Measurements from ENCODE around the gene SFT2D1. TPM values are rescaled to one million over a fixed set of nuclear protein-coding genes. Genes with fewer than 3 reads are reported as not detected.

The SFT2D1 gene
- total and polyA plus RNA-seq, 9 of the 15 experiments (the other 6 are each of a cell fraction or from before 2014, with no cell fraction given), result 54.4 to 140 (median 74.6) TPM

DNA sequence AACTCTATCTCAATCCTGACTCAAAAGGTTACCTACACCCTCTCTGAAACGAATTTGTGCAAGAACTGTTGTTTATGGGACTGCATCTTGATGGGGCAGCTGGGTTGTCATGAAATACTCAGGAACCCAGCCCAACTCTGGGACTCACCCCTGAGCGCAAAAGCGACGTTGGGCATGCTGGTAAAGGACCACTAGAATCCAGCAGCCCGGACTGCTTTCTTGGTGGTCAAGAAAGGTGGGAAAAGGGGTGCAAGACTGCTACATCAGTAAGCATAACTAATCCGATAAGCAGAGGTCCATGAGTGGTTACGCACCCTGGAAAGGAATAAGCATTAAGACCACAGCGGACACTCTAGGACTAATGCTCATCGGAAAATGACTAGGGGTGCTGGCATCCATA is 27.9 kb downstream of the SFT2D1 start:
- Histone ChIP-seq H3K27me3 (ENCODE audit: control insufficient read depth in 2 of 2, insufficient read depth in 2 of 2, low read length in 2 of 2) (peaks cover 12 to 14% of the 10 kb centered on the region in 2 experiments), H3K9me3 (replicated peaks; ENCODE audit: control insufficient read depth, insufficient read depth, low read depth, low read length) (no peaks in the 10 kb centered on the region), H3K79me2 (ENCODE audit: control insufficient read depth, insufficient read depth, low read length) (no peaks in the 10 kb centered on the region), H3K4me2 (ENCODE audit: insufficient read depth, low read length) (no peak overlapping the region), H4K20me1 (replicated peaks; ENCODE audit: control insufficient read depth, insufficient read depth, low read length) (no peaks in the 10 kb centered on the region), H3K4me3 (no peak overlapping the region), H2AFZ (ENCODE audit: low read depth, low read length) (no peak overlapping the region), H3K4me1 (replicated peaks in 1 of 2; ENCODE audit: control insufficient read depth in 2 of 2, insufficient read depth in 2 of 2, low read length in 2 of 2) (peaks cover 6 to 13% of the 10 kb centered on the region in 2 experiments), H3K9me1 (ENCODE audit: control insufficient read depth, insufficient read depth, low read length) (no peaks in the 10 kb centered on the region), H3K36me3 (ENCODE audit: control insufficient read depth, insufficient read depth, low read length) (no peaks in the 10 kb centered on the region), H3K9ac (ENCODE audit: insufficient read depth in 1 of 2, low read depth in 2 of 2, low read length in 2 of 2) (no peak overlapping the region), H3K27ac (ENCODE audit: extremely low read depth, low read depth, low read length) (no peak overlapping the region)
- intact Hi-C loops (cut with micrococcal nuclease), result no loop called here
- POLR2A ChIA-PET, result interaction anchor here (0.7 kb wide), 1 partner anchor 13 kb away, joined by 3 read pairs; no protein-coding TSS in a partner anchor
- in situ Hi-C loops (cut with MboI), result no loop called here
- WGBS (ENCODE audit: insufficient coverage, low coverage, missing lambda C conversion rate), result 50% methylated on average over 9 of the region's 9 CpGs
- FAIRE-seq, result no peak
- ATAC-seq, result no peak
- DNase-seq (ENCODE audit: extremely low read depth in 1 of 4, low spot score in 3 of 4), result no peak
- BruUV-seq (replicated peaks), result no TSS peak
- CTCF ChIA-PET (ENCODE audit: low intra/inter-chr PET ratio), result interaction anchor here (2.3 kb wide), 1 partner anchor 86 kb away, joined by 24 read pairs; no protein-coding TSS in a partner anchor
- TF ChIP-seq, protein P1, sequence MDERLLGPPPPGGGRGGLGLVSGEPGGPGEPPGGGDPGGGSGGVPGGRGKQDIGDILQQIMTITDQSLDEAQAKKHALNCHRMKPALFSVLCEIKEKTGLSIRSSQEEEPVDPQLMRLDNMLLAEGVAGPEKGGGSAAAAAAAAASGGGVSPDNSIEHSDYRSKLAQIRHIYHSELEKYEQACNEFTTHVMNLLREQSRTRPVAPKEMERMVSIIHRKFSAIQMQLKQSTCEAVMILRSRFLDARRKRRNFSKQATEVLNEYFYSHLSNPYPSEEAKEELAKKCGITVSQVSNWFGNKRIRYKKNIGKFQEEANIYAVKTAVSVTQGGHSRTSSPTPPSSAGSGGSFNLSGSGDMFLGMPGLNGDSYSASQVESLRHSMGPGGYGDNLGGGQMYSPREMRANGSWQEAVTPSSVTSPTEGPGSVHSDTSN (CRISPR knock-in tag; IDR thresholded peaks at IDR 0.05; ENCODE audit: low read depth), result no peak
- TF ChIP-seq, protein P1 (tag; conservative IDR thresholded peaks at IDR 0.05; ENCODE audit: low read depth), result no peak
- TF ChIP-seq PHB (CRISPR knock-in tag; IDR thresholded peaks at IDR 0.05) (no peak), TCF3 (CRISPR knock-in tag; IDR thresholded peaks at IDR 0.05) (no peak), ETV6 (IDR thresholded peaks at IDR 0.05; ENCODE audit: borderline replicate concordance in 1 of 2, low read depth in 2 of 2, low read length in 1 of 2) (no peak), ETV6 (CRISPR knock-in tag; IDR thresholded peaks at IDR 0.05; ENCODE audit: borderline replicate concordance) (no peak), MTA1 (IDR thresholded peaks at IDR 0.05; ENCODE audit: borderline replicate concordance) (no peak)
- TF ChIP-seq, protein P2, sequence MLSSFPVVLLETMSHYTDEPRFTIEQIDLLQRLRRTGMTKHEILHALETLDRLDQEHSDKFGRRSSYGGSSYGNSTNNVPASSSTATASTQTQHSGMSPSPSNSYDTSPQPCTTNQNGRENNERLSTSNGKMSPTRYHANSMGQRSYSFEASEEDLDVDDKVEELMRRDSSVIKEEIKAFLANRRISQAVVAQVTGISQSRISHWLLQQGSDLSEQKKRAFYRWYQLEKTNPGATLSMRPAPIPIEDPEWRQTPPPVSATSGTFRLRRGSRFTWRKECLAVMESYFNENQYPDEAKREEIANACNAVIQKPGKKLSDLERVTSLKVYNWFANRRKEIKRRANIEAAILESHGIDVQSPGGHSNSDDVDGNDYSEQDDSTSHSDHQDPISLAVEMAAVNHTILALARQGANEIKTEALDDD (IDR thresholded peaks at IDR 0.05), result no peak
- TF ChIP-seq, protein P3, sequence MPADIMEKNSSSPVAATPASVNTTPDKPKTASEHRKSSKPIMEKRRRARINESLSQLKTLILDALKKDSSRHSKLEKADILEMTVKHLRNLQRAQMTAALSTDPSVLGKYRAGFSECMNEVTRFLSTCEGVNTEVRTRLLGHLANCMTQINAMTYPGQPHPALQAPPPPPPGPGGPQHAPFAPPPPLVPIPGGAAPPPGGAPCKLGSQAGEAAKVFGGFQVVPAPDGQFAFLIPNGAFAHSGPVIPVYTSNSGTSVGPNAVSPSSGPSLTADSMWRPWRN (IDR thresholded peaks at IDR 0.05; ENCODE audit: low read depth), result no peak
- TF ChIP-seq, protein P4, sequence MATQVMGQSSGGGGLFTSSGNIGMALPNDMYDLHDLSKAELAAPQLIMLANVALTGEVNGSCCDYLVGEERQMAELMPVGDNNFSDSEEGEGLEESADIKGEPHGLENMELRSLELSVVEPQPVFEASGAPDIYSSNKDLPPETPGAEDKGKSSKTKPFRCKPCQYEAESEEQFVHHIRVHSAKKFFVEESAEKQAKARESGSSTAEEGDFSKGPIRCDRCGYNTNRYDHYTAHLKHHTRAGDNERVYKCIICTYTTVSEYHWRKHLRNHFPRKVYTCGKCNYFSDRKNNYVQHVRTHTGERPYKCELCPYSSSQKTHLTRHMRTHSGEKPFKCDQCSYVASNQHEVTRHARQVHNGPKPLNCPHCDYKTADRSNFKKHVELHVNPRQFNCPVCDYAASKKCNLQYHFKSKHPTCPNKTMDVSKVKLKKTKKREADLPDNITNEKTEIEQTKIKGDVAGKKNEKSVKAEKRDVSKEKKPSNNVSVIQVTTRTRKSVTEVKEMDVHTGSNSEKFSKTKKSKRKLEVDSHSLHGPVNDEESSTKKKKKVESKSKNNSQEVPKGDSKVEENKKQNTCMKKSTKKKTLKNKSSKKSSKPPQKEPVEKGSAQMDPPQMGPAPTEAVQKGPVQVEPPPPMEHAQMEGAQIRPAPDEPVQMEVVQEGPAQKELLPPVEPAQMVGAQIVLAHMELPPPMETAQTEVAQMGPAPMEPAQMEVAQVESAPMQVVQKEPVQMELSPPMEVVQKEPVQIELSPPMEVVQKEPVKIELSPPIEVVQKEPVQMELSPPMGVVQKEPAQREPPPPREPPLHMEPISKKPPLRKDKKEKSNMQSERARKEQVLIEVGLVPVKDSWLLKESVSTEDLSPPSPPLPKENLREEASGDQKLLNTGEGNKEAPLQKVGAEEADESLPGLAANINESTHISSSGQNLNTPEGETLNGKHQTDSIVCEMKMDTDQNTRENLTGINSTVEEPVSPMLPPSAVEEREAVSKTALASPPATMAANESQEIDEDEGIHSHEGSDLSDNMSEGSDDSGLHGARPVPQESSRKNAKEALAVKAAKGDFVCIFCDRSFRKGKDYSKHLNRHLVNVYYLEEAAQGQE (IDR thresholded peaks at IDR 0.05; ENCODE audit: borderline replicate concordance), result no peak
- TF ChIP-seq, protein P4 (CRISPR knock-in tag; IDR thresholded peaks at IDR 0.05; ENCODE audit: low read depth), result no peak
